ENCODE data around the gene GLCE.
A peak's percentile ranks its signal among the peaks of the same experiment; 100 is the strongest.

The GLCE gene

GRCh38 chr15:69156736-69157381, 3.6 kb upstream of the GLCE start:
- no peak overlapping the region for H3K27ac ChIP-seq (ENCODE audit: insufficient read depth, low read depth, low read length, poor library complexity, severe bottlenecking)
- H3K36me3 ChIP-seq (ENCODE audit: control insufficient read depth, insufficient read depth, low read length): no peaks in the 10 kb centered on the region
- peaks cover 5% of the 10 kb centered on the region for H3K27me3 ChIP-seq (ENCODE audit: control insufficient read depth, insufficient read depth, low read length, poor library complexity, severe bottlenecking)

GRCh38 chr15:69158201-69158842, 2.1 kb upstream of the GLCE start:
- Histone ChIP-seq H3K27ac (ENCODE audit: insufficient read depth, low read depth, low read length, poor library complexity, severe bottlenecking) (no peak overlapping the region), H3K4me3 (ENCODE audit: insufficient read depth, low read depth, low read length) (no peak overlapping the region), H3K27me3 (ENCODE audit: control insufficient read depth, insufficient read depth, low read length, poor library complexity, severe bottlenecking) (peaks cover 14% of the 10 kb centered on the region), H3K36me3 (ENCODE audit: control insufficient read depth, insufficient read depth, low read length) (no peaks in the 10 kb centered on the region), H3K4me1 (ENCODE audit: control insufficient read depth, insufficient read depth, low read length) (no peaks in the 10 kb centered on the region), H3K9me3 (ENCODE audit: control insufficient read depth, low read length) (no peaks in the 10 kb centered on the region)
- WGBS, 2 experiments: 84 to 91% methylated on average over 6 of the region's 6 CpGs

More at GRCh38 chr15:69156736-69157381, 3.6 kb upstream of the GLCE start:
- H3K4me1 ChIP-seq (ENCODE audit: control insufficient read depth, insufficient read depth, low read length): no peaks in the 10 kb centered on the region
- WGBS, 2 experiments: 85 to 91% methylated on average over 6 of the region's 6 CpGs
- H3K4me3 ChIP-seq (ENCODE audit: insufficient read depth, low read depth, low read length): no peak overlapping the region
- H3K9me3 ChIP-seq (ENCODE audit: control insufficient read depth, low read length): no peaks in the 10 kb centered on the region

DNA sequence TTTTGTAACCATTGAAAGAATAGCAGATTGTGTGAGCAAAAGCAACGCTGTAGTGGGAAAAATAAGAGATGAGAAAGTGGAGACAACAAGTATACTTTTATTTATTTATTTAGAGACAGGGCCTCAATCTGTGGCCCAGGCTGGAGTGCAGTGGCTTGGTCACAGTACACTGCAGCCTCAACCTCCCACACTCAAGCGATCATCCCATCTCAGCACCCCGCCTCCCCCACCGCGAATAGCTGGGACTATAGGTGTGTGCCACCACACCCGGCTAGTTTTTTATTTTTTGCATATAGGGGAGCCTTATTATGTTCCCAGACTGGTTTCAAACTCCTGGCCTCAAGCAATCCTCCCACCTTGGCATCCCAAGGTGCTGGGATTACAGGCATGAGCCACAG, 1.6 kb upstream of the GLCE start:
- Histone ChIP-seq H3K36me3 (ENCODE audit: control insufficient read depth, insufficient read depth, low read length) (no peaks in the 10 kb centered on the region), H3K27ac (ENCODE audit: insufficient read depth, low read depth, low read length, poor library complexity, severe bottlenecking) (no peak overlapping the region), H3K27me3 (ENCODE audit: control insufficient read depth, insufficient read depth, low read length, poor library complexity, severe bottlenecking) (peaks cover 14% of the 10 kb centered on the region), H3K9me3 (ENCODE audit: control insufficient read depth, low read length) (no peaks in the 10 kb centered on the region), H3K4me3 (ENCODE audit: insufficient read depth, low read depth, low read length) (no peak overlapping the region), H3K4me1 (ENCODE audit: control insufficient read depth, insufficient read depth, low read length) (no peaks in the 10 kb centered on the region)
- 92 to 94% methylated on average over 6 of the region's 6 CpGs for WGBS, 2 experiments

DNA sequence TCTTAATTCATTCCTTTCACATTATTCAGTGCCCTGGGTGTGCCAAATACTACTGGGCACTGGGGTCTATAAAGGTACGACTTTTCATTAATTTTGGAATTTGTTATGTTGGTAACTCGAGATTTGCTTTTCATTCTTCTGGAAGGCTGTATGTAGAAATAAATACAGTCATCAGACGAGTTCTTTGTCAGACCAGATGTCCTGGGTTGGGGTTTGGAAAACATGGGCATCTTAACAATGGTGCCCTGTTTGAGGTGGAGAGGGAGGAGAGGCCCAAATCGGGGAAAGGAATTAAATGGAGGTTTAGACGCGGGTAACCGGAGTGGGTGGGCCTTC, 662 bp upstream of the GLCE start:
- Histone ChIP-seq H3K4me3 (ENCODE audit: insufficient read depth, low read depth, low read length) (peak overlapping the region; percentile 83), H3K4me1 (ENCODE audit: control insufficient read depth, insufficient read depth, low read length) (no peaks in the 10 kb centered on the region), H3K9me3 (ENCODE audit: control insufficient read depth, low read length) (no peaks in the 10 kb centered on the region), H3K27ac (ENCODE audit: insufficient read depth, low read depth, low read length, poor library complexity, severe bottlenecking) (no peak overlapping the region), H3K27me3 (ENCODE audit: control insufficient read depth, insufficient read depth, low read length, poor library complexity, severe bottlenecking) (peaks cover 14% of the 10 kb centered on the region), H3K36me3 (ENCODE audit: control insufficient read depth, insufficient read depth, low read length) (no peaks in the 10 kb centered on the region)
- WGBS, 2 experiments: 30 to 36% methylated on average over 7 of the region's 7 CpGs

DNA sequence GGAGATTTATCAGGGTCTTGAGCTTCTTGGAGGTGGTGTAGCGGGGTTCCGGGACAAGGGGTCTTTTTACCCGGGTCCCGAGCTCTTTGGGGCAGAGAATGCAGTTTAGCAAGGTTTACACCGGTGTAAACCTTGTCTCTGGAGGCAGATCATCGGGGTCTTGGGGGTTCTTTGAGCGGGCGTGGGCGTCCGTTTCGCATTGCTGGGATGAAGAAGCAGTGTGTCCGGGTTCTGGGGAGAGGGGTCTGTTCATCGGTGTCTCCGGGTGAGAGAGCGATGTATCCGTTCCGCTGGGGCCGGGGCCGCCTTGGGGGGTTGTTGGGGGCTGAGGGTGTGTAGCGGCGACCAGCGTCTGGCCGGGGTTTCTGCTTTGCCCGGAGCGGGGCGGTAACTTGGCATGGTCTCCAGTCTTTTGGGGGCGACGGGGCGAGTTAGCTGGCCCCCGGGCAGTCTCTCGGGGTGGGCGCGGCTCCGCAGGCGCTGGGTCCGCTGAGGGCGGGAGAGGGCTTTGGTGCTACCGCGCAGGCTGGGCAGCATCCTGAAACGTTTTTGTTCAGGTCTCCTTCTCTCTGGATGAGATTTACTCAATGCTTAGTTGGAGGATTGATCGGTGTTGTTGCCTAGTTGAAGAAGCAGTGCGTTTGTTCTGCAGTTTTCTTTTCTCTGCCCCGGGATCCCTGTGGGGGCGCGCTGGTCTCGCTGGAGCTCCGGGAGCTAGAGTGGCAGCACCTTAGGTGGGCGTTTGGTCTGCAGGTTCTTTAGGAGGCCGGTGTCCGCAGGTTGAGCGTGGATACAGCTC, 843 bp downstream of the GLCE start:
- Histone ChIP-seq H3K4me3 (ENCODE audit: insufficient read depth, low read depth, low read length) (peak overlapping the region; percentile 83), H3K4me1 (ENCODE audit: control insufficient read depth, insufficient read depth, low read length) (no peaks in the 10 kb centered on the region), H3K36me3 (ENCODE audit: control insufficient read depth, insufficient read depth, low read length) (no peaks in the 10 kb centered on the region), H3K27me3 (ENCODE audit: control insufficient read depth, insufficient read depth, low read length, poor library complexity, severe bottlenecking) (peaks cover 14% of the 10 kb centered on the region), H3K9me3 (ENCODE audit: control insufficient read depth, low read length) (no peaks in the 10 kb centered on the region), H3K27ac (ENCODE audit: insufficient read depth, low read depth, low read length, poor library complexity, severe bottlenecking) (peak overlapping the region; percentile 70)
- WGBS, 2 experiments: 0 to 1% methylated on average over 51 of the region's 51 CpGs

DNA sequence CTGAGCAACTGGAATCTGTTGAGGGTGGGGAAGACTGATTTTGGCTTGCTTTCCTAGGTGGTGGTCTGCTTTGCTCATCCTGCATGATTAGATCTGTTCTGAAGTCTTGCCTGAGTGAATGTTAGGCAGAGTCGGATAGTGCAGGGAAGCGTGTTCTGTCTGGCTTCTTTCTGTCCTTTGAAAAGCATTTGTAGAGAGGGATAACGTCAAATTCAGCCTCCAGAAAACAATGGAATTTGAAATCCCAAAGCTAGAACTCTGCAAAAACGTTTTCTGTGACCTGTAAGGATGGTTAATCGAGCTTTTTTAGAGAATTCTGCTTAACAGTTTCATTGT, 1.4 kb downstream of the GLCE start:
- Histone ChIP-seq H3K27ac (ENCODE audit: insufficient read depth, low read depth, low read length, poor library complexity, severe bottlenecking) (no peak overlapping the region), H3K27me3 (ENCODE audit: control insufficient read depth, insufficient read depth, low read length, poor library complexity, severe bottlenecking) (peaks cover 14% of the 10 kb centered on the region), H3K4me1 (ENCODE audit: control insufficient read depth, insufficient read depth, low read length) (no peaks in the 10 kb centered on the region), H3K4me3 (ENCODE audit: insufficient read depth, low read depth, low read length) (peak overlapping the region; percentile 83), H3K36me3 (ENCODE audit: control insufficient read depth, insufficient read depth, low read length) (no peaks in the 10 kb centered on the region), H3K9me3 (ENCODE audit: control insufficient read depth, low read length) (no peaks in the 10 kb centered on the region)
- WGBS, 2 experiments: 25 to 27% methylated on average over 5 of the region's 5 CpGs

DNA sequence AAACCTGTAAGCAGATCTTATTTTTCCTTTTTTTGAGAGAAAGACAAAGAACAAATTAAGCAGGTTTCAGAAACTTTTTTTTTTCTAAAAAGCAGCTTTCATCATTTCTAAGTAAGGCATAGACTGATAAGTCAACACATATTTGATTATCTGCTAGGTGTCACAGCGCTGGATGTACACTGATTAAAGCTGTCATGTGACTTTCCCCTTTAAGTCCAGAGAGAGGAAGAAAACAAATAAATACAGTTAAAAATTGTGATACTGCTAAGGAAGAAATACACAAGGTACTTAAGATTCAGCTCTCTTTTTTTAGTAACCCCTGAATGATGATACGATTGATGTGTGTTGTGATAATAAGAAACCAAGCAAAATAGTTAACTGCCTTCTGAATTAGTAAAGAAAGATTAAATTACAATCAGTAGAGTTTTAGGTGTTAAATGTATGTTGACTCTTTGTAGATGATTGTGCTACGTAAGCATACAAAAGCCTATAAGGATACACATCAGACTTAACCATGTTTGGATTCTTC, 2.8 kb downstream of the GLCE start:
- H3K4me3 ChIP-seq (ENCODE audit: insufficient read depth, low read depth, low read length): no peak overlapping the region
- no peaks in the 10 kb centered on the region for H3K4me1 ChIP-seq (ENCODE audit: control insufficient read depth, insufficient read depth, low read length)
- 93 to 100% methylated on average over 1 to 3 of the region's 3 CpGs for WGBS, 2 experiments
- H3K36me3 ChIP-seq (ENCODE audit: control insufficient read depth, insufficient read depth, low read length): no peaks in the 10 kb centered on the region
- H3K27me3 ChIP-seq (ENCODE audit: control insufficient read depth, insufficient read depth, low read length, poor library complexity, severe bottlenecking): peaks cover 14% of the 10 kb centered on the region
- H3K27ac ChIP-seq (ENCODE audit: insufficient read depth, low read depth, low read length, poor library complexity, severe bottlenecking): no peak overlapping the region
- no peaks in the 10 kb centered on the region for H3K9me3 ChIP-seq (ENCODE audit: control insufficient read depth, low read length)

- Histone ChIP-seq H3K4me3 (ENCODE audit: insufficient read depth, low read depth, low read length) (no peak overlapping the region), H3K36me3 (ENCODE audit: control insufficient read depth, insufficient read depth, low read length) (no peaks in the 10 kb centered on the region), H3K27me3 (ENCODE audit: control insufficient read depth, insufficient read depth, low read length, poor library complexity, severe bottlenecking) (peaks cover 14% of the 10 kb centered on the region), H3K4me1 (ENCODE audit: control insufficient read depth, insufficient read depth, low read length) (no peaks in the 10 kb centered on the region), H3K27ac (ENCODE audit: insufficient read depth, low read depth, low read length, poor library complexity, severe bottlenecking) (no peak overlapping the region), H3K9me3 (ENCODE audit: control insufficient read depth, low read length) (no peaks in the 10 kb centered on the region)
- 83 to 84% methylated on average over 3 of the region's 3 CpGs for WGBS, 2 experiments
Observed at GRCh38 chr15:69164807-69165636, 4.6 kb downstream of the GLCE start.

GRCh38 chr15:69165637-69166025, 5.2 kb downstream of the GLCE start:
- WGBS, 2 experiments: 70 to 100% methylated on average over 1 of the region's 1 CpG
- Histone ChIP-seq H3K4me3 (ENCODE audit: insufficient read depth, low read depth, low read length) (no peak overlapping the region), H3K36me3 (ENCODE audit: control insufficient read depth, insufficient read depth, low read length) (no peaks in the 10 kb centered on the region), H3K27ac (ENCODE audit: insufficient read depth, low read depth, low read length, poor library complexity, severe bottlenecking) (no peak overlapping the region), H3K27me3 (ENCODE audit: control insufficient read depth, insufficient read depth, low read length, poor library complexity, severe bottlenecking) (peaks cover 14% of the 10 kb centered on the region), H3K9me3 (ENCODE audit: control insufficient read depth, low read length) (no peaks in the 10 kb centered on the region), H3K4me1 (ENCODE audit: control insufficient read depth, insufficient read depth, low read length) (no peaks in the 10 kb centered on the region)
